ENCODE measurements around the gene RHOH.

RHOH gene

GRCh38 chr4:40255393-40256281 lies 58.8 kb downstream of the RHOH start:
- Histone ChIP-seq H3K4me1 (ENCODE audit: control insufficient read depth, insufficient read depth, low read length) (no peaks in the 10 kb centered on the region), H3K36me3 (ENCODE audit: control insufficient read depth in 2 of 2, insufficient read depth in 1 of 2, low read length in 2 of 2) (no peaks in the 10 kb centered on the region), H3K9me3 (ENCODE audit: control insufficient read depth, insufficient read depth, low read depth, low read length) (no peaks in the 10 kb centered on the region), H3K4me3 (ENCODE audit: low read depth, low read length) (no peak overlapping the region), H3K27ac (ENCODE audit: extremely low read depth, low read depth, low read length) (no peak overlapping the region)
- CTCF ChIA-PET, result interaction anchor here (0.7 kb wide), 1 partner anchor 133 kb away, joined by 3 read pairs; no protein-coding TSS in a partner anchor
- POLR2A ChIA-PET, result no interaction called here
- TF ChIP-seq ZNF530 (tag by site-specific recombination; IDR thresholded peaks at IDR 0.05; ENCODE audit: low read depth) (no peak), ZBTB8A (tag by site-specific recombination; IDR thresholded peaks at IDR 0.05) (no peak), MZF1 (tag by site-specific recombination; IDR thresholded peaks at IDR 0.05; ENCODE audit: borderline replicate concordance) (no peak), ZNF768 (tag by site-specific recombination; IDR thresholded peaks at IDR 0.05) (no peak), ZNF571 (tag by site-specific recombination; IDR thresholded peaks at IDR 0.05) (no peak), ZNF660 (tag by site-specific recombination; IDR thresholded peaks at IDR 0.05) (peak; percentile 75; the same call in 1 of the 2 replicates), REST (tag by site-specific recombination; IDR thresholded peaks at IDR 0.05) (peak; percentile 46; the same call in 1 of the 2 replicates), PRDM1 (tag by site-specific recombination; IDR thresholded peaks at IDR 0.05) (peak; percentile 79), ZNF184 (tag by site-specific recombination; IDR thresholded peaks at IDR 0.05) (no peak), ZBTB17 (tag by site-specific recombination; IDR thresholded peaks at IDR 0.05) (peak; percentile 53; the same call in 1 of the 2 replicates), SP7 (tag by site-specific recombination; IDR thresholded peaks at IDR 0.05) (peak; percentile 90), ZNF621 (tag by site-specific recombination; IDR thresholded peaks at IDR 0.05) (no peak), ZNF202 (tag by site-specific recombination; IDR thresholded peaks at IDR 0.05; ENCODE audit: borderline replicate concordance) (no peak), ZNF707 (tag by site-specific recombination; IDR thresholded peaks at IDR 0.05) (no peak), ZSCAN18 (tag by site-specific recombination; IDR thresholded peaks at IDR 0.05) (no peak), ZNF585B (tag by site-specific recombination; IDR thresholded peaks at IDR 0.05) (no peak), ZNF398 (tag by site-specific recombination; IDR thresholded peaks at IDR 0.05) (no peak), GLI2 (tag by site-specific recombination; IDR thresholded peaks at IDR 0.05; ENCODE audit: borderline replicate concordance, low read depth) (no peak), ZBTB6 (tag by site-specific recombination; IDR thresholded peaks at IDR 0.05) (no peak), ZNF558 (tag by site-specific recombination; IDR thresholded peaks at IDR 0.05) (peak; percentile 63; the same call in 1 of the 2 replicates), ZNF37A (tag by site-specific recombination; IDR thresholded peaks at IDR 0.05) (no peak), AEBP2 (tag by site-specific recombination; IDR thresholded peaks at IDR 0.05; ENCODE audit: borderline replicate concordance) (no peak), ZNF248 (tag by site-specific recombination; IDR thresholded peaks at IDR 0.05) (no peak), IKZF3 (tag by site-specific recombination; IDR thresholded peaks at IDR 0.05) (peak; percentile 60), ZBTB21 (tag by site-specific recombination; IDR thresholded peaks at IDR 0.05) (peak; percentile 98), ZNF76 (tag by site-specific recombination; IDR thresholded peaks at IDR 0.05; ENCODE audit: borderline replicate concordance, low read depth) (0 out of 2 replicates have a peak, but pooled peaks have one; percentile 29), KLF16 (tag by site-specific recombination; IDR thresholded peaks at IDR 0.05) (no peak), ZNF623 (tag by site-specific recombination; IDR thresholded peaks at IDR 0.05) (0 out of 2 replicates have a peak, but pooled peaks have one; percentile 19), BCL11A (tag by site-specific recombination; IDR thresholded peaks at IDR 0.05; ENCODE audit: low read depth) (peak; percentile 73; the same call in 1 of the 2 replicates)
